Muscle layer of duodenum (tissue), 2 donors: ENCODE measurements around the gene ITPR1.

ENCODE experiments used
- H3K27ac ChIP-seq: one replicate; pipeline ENCODE4 v1.7.0; 2013; ENCODE audit warnings: mild to moderate bottlenecking, low read length
- H3K27me3 ChIP-seq: one replicate; pipeline ENCODE4 v1.7.0; 2013; ENCODE audit warnings: low read depth, mild to moderate bottlenecking, control low read depth, low read length
- H3K36me3 ChIP-seq, 2 donors: one replicate each; pipeline ENCODE4 v1.7.0; 2013; ENCODE audit warnings: low read length in 2 of 2, control low read depth in 1 of 2, mild to moderate bottlenecking in 1 of 2; ENCODE audit not compliant: insufficient read depth in 2 of 2, control insufficient read depth in 1 of 2
- H3K4me1 ChIP-seq, 2 donors: one replicate each; pipeline ENCODE4 v1.7.0; 2013; ENCODE audit warnings: low read length in 2 of 2, mild to moderate bottlenecking in 2 of 2, control low read depth in 1 of 2, moderate library complexity in 1 of 2; ENCODE audit not compliant: insufficient read depth in 2 of 2, control insufficient read depth in 1 of 2
- H3K4me3 ChIP-seq, 2 donors: one replicate each; pipeline ENCODE4 v1.7.0; 2013; ENCODE audit warnings: low read length in 2 of 2, low read depth in 1 of 2, mild to moderate bottlenecking in 1 of 2
- H3K9me3 ChIP-seq, 2 donors: one replicate each; pipeline ENCODE4 v1.7.0; 2013; ENCODE audit warnings: low read length in 2 of 2, control low read depth in 1 of 2, mild to moderate bottlenecking in 1 of 2; ENCODE audit not compliant: control insufficient read depth in 1 of 2
- donor health status: healthy.

Gene ITPR1

DNA sequence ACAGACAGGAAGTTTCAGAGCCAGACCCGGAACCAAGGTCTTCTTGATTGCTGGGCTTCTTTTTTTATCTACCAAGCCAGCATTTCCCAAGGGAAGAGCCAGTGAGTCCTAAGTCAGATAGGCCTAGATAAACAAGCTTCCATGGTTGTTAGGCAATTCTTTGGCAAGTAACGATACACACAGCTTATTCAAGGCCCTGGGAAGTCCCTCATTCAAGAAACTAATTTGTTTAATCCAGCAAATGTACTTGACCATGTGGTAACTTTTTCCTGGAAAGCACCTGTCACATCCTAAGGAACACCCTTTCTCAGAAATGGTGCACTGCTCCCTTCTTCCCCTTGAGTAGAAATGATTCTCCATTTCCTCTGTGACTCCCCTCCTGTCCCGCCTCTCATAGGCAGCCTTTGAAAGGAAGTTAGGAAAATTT is 209.9 kb downstream of the ITPR1 start:
- peaks cover 30 to 65% of the 10 kb centered on the region in 2 donors for H3K36me3 ChIP-seq
- H3K27me3 ChIP-seq = no peaks in the 10 kb centered on the region
- no peaks in the 10 kb centered on the region for H3K4me1 ChIP-seq
- H3K9me3 ChIP-seq = peaks cover 0 to 3% of the 10 kb centered on the region in 2 donors
- H3K4me3 ChIP-seq = no peak overlapping the region
- peak overlapping the region; percentile 17 for H3K27ac ChIP-seq

DNA sequence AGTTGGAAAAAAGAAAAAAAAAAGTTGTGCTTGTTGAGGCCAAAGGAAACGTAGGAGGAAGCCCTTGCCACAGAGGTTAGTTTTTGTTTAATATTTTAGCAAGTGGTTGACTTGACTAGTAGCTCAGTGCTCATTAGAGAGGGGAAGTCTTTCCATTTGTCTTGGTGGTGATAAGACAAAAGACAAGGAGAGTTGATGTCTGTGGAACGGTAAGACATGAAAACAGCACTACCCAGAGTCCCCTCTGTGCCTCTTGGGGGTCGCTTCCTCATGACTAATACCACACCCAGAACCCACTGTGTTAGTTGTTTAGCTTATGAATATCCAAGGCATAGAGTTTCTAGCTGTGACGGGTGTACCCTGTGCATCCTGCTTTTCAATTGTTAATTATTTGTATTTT is 211.4 kb downstream of the ITPR1 start:
- Histone ChIP-seq H3K4me3 (no peak overlapping the region), H3K27ac (no peak overlapping the region), H3K4me1 (no peaks in the 10 kb centered on the region), H3K27me3 (no peaks in the 10 kb centered on the region), H3K9me3 (peaks cover 0 to 3% of the 10 kb centered on the region in 2 donors), H3K36me3 (peaks cover 37 to 65% of the 10 kb centered on the region in 2 donors)

DNA sequence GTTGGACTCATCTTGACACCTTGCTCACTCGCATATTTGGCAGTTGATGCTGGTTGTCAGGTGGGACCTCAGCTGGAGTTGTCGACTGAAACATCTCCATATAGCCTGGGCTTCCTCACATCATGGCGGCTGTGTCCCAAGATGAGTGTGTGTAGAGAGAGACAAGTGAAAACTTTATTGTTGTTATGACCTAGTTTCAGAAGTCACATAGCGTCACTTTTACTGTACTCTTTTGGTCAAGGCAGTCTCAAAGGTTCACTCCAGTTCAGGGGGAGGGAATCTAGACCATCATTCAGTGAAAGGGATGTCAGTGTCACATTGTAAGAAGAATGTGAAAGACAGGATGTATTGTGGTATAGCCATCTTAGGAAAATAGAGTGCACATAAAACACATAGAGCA is 214.2 kb downstream of the ITPR1 start:
- peaks cover 0 to 3% of the 10 kb centered on the region in 2 donors for H3K9me3 ChIP-seq
- peaks cover 0 to 4% of the 10 kb centered on the region in 2 donors for H3K4me1 ChIP-seq
- no peak overlapping the region for H3K27ac ChIP-seq
- H3K27me3 ChIP-seq = no peaks in the 10 kb centered on the region
- H3K4me3 ChIP-seq = no peak overlapping the region
- peaks cover 25 to 59% of the 10 kb centered on the region in 2 donors for H3K36me3 ChIP-seq

DNA sequence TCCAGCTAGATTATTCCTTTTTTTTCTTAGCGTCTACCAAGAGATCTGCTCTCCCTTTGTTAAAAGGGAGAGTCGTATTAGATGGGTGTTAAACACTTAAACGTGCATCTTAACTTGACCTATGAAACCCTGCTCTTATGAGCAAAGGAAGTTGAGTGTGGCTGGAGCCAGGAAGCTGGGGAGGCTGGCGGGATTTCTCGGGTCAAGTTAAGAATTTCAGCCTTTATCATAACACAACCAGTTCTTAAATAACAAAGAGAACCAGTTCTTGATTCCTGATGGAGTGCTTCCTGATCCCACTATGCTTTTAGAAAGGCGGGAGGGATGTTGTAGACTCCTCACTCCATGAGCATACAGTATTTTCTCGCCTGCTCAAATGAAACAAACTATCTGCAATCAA is 215.1 kb downstream of the ITPR1 start:
- Histone ChIP-seq H3K27me3 (no peaks in the 10 kb centered on the region), H3K27ac (no peak overlapping the region), H3K9me3 (peaks cover 0 to 3% of the 10 kb centered on the region in 2 donors), H3K4me1 (peaks cover 0 to 4% of the 10 kb centered on the region in 2 donors), H3K4me3 (no peak overlapping the region), H3K36me3 (peaks cover 23 to 56% of the 10 kb centered on the region in 2 donors)

DNA sequence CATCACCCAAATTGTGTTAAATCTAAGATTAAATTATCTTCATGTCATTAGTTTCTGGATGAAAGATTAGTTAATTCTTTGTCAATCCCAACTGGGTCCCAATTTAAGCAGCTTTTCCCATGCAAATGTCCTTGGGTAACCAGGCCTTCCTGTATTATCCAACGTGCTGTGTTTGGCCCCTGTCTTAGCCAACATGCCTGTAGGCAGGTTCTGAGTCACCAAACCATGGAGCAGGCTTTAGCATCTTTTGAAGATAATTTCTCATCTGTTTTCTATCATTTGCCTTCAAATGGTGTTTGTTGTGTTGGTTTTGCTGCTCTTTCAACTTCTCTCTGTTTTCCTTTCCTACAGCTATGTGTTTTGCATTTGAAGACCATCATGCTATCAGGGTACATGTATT is 216.2 kb downstream of the ITPR1 start:
- Histone ChIP-seq H3K36me3 (peaks cover 27 to 53% of the 10 kb centered on the region in 2 donors), H3K4me1 (peaks cover 0 to 4% of the 10 kb centered on the region in 2 donors), H3K27ac (no peak overlapping the region), H3K4me3 (no peak overlapping the region), H3K27me3 (no peaks in the 10 kb centered on the region), H3K9me3 (peaks cover 0 to 3% of the 10 kb centered on the region in 2 donors)

DNA sequence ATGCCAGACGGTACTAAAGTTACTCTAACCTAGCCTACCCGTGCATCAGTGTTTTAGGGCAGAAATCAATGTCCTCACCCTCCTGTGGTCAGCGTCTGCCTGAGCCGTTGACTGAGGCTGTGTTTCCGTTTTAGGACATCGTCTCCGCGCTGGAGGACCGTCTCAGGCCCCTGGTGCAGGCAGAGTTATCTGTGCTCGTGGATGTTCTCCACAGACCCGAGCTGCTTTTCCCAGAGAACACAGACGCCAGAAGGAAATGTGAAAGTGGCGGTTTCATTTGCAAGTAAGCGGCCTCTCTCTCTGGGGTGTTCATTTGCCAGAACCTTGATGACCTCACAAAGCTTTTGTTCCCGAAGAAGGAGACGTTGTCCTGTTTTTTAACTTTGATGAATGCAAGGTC is 217.0 kb downstream of the ITPR1 start:
- peaks cover 0 to 4% of the 10 kb centered on the region in 2 donors for H3K4me1 ChIP-seq
- H3K27ac ChIP-seq = no peak overlapping the region
- H3K9me3 ChIP-seq = peaks cover 0 to 3% of the 10 kb centered on the region in 2 donors
- peaks cover 35 to 51% of the 10 kb centered on the region in 2 donors for H3K36me3 ChIP-seq
- H3K4me3 ChIP-seq = no peak overlapping the region
- no peaks in the 10 kb centered on the region for H3K27me3 ChIP-seq

DNA sequence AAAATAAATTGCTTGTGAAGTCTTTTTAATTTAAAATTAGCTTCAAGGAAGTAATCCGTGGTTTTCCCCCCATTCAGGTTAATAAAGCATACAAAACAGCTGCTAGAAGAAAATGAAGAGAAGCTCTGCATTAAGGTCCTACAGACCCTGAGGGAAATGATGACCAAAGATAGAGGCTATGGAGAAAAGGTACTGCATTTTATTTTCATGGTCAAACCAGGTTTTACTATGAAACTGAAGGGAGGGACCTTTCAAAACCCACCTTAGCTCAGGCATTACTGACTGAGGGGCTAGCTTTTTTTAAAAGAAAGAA is 218.5 kb downstream of the ITPR1 start:
- Histone ChIP-seq H3K27ac (no peak overlapping the region), H3K9me3 (peaks cover 0 to 3% of the 10 kb centered on the region in 2 donors)

DNA sequence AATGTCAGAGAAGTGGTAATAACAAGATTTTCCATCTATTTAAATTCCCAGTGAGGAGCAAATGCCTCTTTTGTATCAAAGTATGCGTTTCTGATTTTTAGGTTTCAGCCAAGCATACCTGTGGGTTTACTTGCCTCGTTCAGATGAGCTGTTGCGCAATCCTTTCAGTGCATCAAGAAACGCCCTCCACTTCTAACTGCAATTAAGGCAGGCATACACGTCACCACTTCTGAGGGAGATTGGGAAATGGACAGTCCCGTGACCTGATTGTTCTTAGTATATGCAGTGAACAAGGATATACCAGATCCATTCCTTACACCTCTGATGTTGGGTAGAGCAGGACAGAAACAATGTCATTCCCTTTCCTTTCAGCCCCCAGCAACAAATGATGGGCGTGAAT is 219.0 kb downstream of the ITPR1 start:
- H3K4me1 ChIP-seq = peaks cover 0 to 4% of the 10 kb centered on the region in 2 donors
- H3K36me3 ChIP-seq = peaks cover 24 to 41% of the 10 kb centered on the region in 2 donors
- no peaks in the 10 kb centered on the region for H3K27me3 ChIP-seq
- H3K4me3 ChIP-seq = no peak overlapping the region
- peaks cover 0 to 2% of the 10 kb centered on the region in 2 donors for H3K9me3 ChIP-seq
- no peak overlapping the region for H3K27ac ChIP-seq

More for the DNA sequence above, 218.5 kb downstream of the ITPR1 start:
- no peaks in the 10 kb centered on the region for H3K27me3 ChIP-seq
- peaks cover 27 to 42% of the 10 kb centered on the region in 2 donors for H3K36me3 ChIP-seq
- peaks cover 0 to 4% of the 10 kb centered on the region in 2 donors for H3K4me1 ChIP-seq
- no peak overlapping the region for H3K4me3 ChIP-seq

DNA sequence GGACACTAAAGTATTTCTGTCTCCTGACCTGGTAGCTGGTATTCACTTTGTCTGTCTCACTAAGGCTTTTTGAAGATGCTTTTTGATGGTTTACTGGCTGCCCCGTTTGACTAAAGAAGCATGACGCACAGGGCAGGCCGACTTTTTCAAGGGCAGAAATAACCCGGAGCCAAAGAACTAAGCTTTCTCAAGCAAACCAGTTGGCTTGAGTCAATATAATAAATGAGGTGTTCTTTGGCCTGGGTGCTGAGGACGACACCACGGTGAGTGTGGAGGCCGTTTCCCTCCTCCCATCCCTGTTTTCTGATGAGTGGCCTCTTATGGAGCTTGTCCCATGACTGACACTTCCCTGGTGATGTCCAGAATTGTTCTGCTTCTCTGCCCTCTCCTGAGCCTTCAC is 220.9 kb downstream of the ITPR1 start:
- Histone ChIP-seq H3K27ac (no peak overlapping the region), H3K27me3 (no peaks in the 10 kb centered on the region), H3K36me3 (peaks cover 16 to 25% of the 10 kb centered on the region in 2 donors), H3K4me1 (peaks cover 7 to 11% of the 10 kb centered on the region in 2 donors), H3K9me3 (no peaks in the 10 kb centered on the region), H3K4me3 (no peak overlapping the region)

DNA sequence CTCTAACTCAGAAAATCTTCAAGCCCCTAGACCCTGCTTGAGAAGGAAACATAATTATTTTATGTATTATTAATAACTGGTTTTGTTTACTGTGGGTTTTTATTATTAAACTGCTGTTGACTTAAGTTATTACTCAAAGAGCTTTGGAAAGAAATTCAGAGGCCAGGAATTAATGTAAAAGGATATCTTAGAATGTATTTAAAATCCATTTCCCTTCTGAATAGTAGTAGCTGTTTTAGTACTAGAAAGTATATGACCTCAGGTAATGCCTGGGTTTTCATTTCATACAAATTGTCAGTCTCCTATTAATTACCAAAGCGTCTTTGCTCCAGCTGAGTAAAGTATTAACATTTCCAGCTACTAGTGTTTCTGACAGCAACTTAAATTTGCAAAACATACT is 223.1 kb downstream of the ITPR1 start:
- H3K27ac ChIP-seq = no peak overlapping the region
- H3K27me3 ChIP-seq = no peaks in the 10 kb centered on the region
- no peak overlapping the region for H3K4me3 ChIP-seq
- no peaks in the 10 kb centered on the region for H3K9me3 ChIP-seq
- H3K36me3 ChIP-seq = peaks cover 16 to 18% of the 10 kb centered on the region in 2 donors
- H3K4me1 ChIP-seq = peaks cover 19 to 24% of the 10 kb centered on the region in 2 donors

DNA sequence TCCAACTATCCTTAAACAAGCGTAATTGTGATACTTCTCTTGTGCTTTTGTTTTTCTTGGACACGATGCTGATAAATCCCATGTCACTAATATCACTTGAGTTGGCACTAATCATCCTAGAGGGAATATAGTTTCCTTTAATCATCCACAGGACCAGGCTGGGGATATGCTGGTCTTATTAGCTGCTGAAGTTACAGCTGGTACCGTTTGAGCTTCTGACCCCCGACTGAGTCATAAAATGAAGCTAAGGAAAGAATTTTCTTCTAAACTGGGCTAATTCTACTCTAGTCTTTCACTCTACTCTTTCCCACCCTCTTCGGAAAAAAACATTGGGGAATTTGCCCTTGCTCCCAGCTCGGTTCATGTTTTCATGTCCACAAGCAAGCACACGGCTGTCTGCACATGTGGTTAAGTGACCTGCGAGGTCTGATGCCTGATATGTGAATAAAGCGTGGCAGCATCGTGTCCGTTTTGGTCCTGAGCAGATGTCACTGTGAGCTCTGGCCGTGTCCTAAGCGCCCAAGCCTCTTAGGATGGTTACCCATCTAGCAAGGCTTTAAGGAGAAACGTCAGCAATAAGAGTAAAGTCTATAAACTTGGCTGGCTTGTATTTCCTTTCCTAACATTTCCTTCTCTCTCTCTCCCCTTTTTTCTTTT is 223.7 kb downstream of the ITPR1 start:
- Histone ChIP-seq H3K9me3 (no peaks in the 10 kb centered on the region), H3K27ac (no peak overlapping the region), H3K27me3 (no peaks in the 10 kb centered on the region), H3K36me3 (peaks cover 15 to 16% of the 10 kb centered on the region in 2 donors), H3K4me3 (no peak overlapping the region), H3K4me1 (peaks cover 19 to 27% of the 10 kb centered on the region in 2 donors)

DNA sequence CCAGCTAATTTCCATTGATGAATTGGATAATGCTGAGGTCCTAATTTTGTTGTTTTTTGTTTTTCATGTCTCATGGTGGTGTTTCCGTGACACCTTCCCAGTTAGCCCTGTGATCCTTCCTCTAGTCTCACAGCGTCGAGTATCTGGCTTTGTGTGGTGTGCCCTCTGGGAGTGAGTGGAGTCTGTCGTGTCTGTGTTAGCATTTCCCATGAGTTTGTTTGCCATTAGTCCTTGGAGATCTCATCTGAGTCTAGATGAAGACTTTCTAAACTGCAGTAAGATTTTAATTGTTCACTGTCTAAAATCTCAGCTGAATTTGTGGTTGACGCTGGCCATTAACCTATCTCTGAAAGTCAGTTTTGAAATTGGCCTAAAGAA is 224.2 kb downstream of the ITPR1 start:
- no peaks in the 10 kb centered on the region for H3K9me3 ChIP-seq
- H3K4me3 ChIP-seq = no peak overlapping the region
- peaks cover 11 to 16% of the 10 kb centered on the region in 2 donors for H3K36me3 ChIP-seq
- no peaks in the 10 kb centered on the region for H3K27me3 ChIP-seq
- peaks cover 19 to 29% of the 10 kb centered on the region in 2 donors for H3K4me1 ChIP-seq
- no peak overlapping the region for H3K27ac ChIP-seq
